A549 (cell line): ENCODE results near the gene CD22. TPM values are rescaled to one million over a fixed set of nuclear protein-coding genes. Genes with fewer than 3 reads are reported as not detected.

ENCODE experiments used
- ATAC-seq, 2 experiments: fragments of 200-7000 bp in 1 of 2; fragments of >200 bp in 1 of 2; cut with Nextera tagmentation in 1 of 2; cut with Tn5 transposase in 1 of 2; 3 replicates each; pipeline versions ENCODE4 v1.8.0 to v1.9.1; 2018 to 2020; ENCODE audit warnings: mild to moderate bottlenecking in 1 of 2, moderate library complexity in 1 of 2
- CTCF ChIA-PET: fragments of 300-600 bp; sonication (Branson Sonifier 250); formaldehyde crosslinking; extraction: SDS; loops from one replicate; lab custom pipeline; 2021; ENCODE audit warnings: antibody characterized with exemption, inconsistent platforms; lab: Yijun Ruan, JAX
- POLR2A ChIA-PET: fragments of 350-600 bp; formaldehyde crosslinking; extraction: SDS; loops from one replicate; lab custom pipeline; 2021; ENCODE audit warnings: antibody characterized with exemption, inconsistent platforms; lab: Yijun Ruan, JAX
- DNase-seq, 2 experiments: peaks; one replicate each; pipeline versions ENCODE4 v3.0.0 to v3.0.0-alpha.2; 2011 to 2016; ENCODE audit warnings: low read depth in 1 of 2, low spot score in 1 of 2
- FAIRE-seq: peaks from 2 replicates; lab custom pipeline; 2011; peaks lifted over from hg19 to GRCh38; lab: Jason Lieb, UNC
- H3K27ac ChIP-seq, 2 experiments: fragments of >200 bp; sonication (Bioruptor Twin); formaldehyde crosslinking; 3 replicates each; pipeline ENCODE4 v1.5.1; 2016 to 2017
- H3K4me1 ChIP-seq: fragments of >200 bp; sonication (Bioruptor Twin); formaldehyde crosslinking; 3 replicates; pipeline ENCODE4 v1.6.1; 2016
- H3K4me2 ChIP-seq: fragments of >200 bp; sonication (Bioruptor Twin); formaldehyde crosslinking; 3 replicates; pipeline ENCODE4 v1.6.1; 2016
- H3K4me3 ChIP-seq: fragments of >200 bp; sonication (Bioruptor Twin); formaldehyde crosslinking; 3 replicates; pipeline ENCODE4 v1.5.1; 2016
- H3K9me3 ChIP-seq: fragments of >200 bp; sonication (Bioruptor Twin); formaldehyde crosslinking; 3 replicates; pipeline ENCODE4 v1.6.1; 2016
- BCL3 ChIP-seq: fragments of >200 bp; sonication (Bioruptor Twin); formaldehyde crosslinking; IDR thresholded peaks from 3 replicates; pipeline ENCODE4 v1.6.1; 2016
- CHD2 ChIP-seq: fragments of 150-350 bp; IDR thresholded peaks from 2 replicates; pipeline ENCODE4 v1.6.1; 2014; ENCODE audit warnings: low read length; ENCODE audit not compliant: partially characterized antibody
- EHF ChIP-seq: fragments of 250-450 bp; sonication (Bioruptor Pico); IDR thresholded peaks from 2 replicates; pipeline ENCODE4 v1.5.0; 2020; ENCODE audit warnings: mild to moderate bottlenecking
- ELK1 ChIP-seq: fragments of 150-350 bp; IDR thresholded peaks from 2 replicates; pipeline ENCODE4 v1.6.1; 2014; ENCODE audit warnings: low read depth, mild to moderate bottlenecking, low read length
- EP300 ChIP-seq, 2 experiments: fragments of >200 bp; sonication (Bioruptor Twin); formaldehyde crosslinking; IDR thresholded peaks; 2 replicates in 1 of 2; 3 replicates in 1 of 2; pipeline ENCODE4 v1.6.1; 2016 to 2017
- FOSB ChIP-seq: fragments of 250-450 bp; sonication (Bioruptor Pico); IDR thresholded peaks from 2 replicates; pipeline ENCODE4 v1.5.0; 2020; ENCODE audit warnings: mild to moderate bottlenecking, moderate library complexity
- HDAC2 ChIP-seq: fragments of 200-600 bp; sonication (generic); IDR thresholded peaks from 2 replicates; pipeline ENCODE4 v1.6.1; 2016
- HEYL ChIP-seq: fragments of 250-450 bp; sonication (Bioruptor Pico); IDR thresholded peaks from 2 replicates; pipeline ENCODE4 v1.8.0; 2021; ENCODE audit warnings: mild to moderate bottlenecking, moderate library complexity
- HOXA7 ChIP-seq: fragments of 250-450 bp; sonication (Bioruptor Pico); IDR thresholded peaks from 2 replicates; pipeline ENCODE4 v1.5.0; 2020; ENCODE audit warnings: mild to moderate bottlenecking, moderate library complexity
- HOXB5 ChIP-seq: fragments of 250-450 bp; sonication (Bioruptor Pico); IDR thresholded peaks from 2 replicates; pipeline ENCODE4 v1.5.0; 2020; ENCODE audit warnings: mild to moderate bottlenecking, moderate library complexity
- KDM1A ChIP-seq: fragments of 200-600 bp; sonication (generic); IDR thresholded peaks from 2 replicates; pipeline ENCODE4 v1.6.1; 2016; ENCODE audit warnings: low read depth, mild to moderate bottlenecking
- MAX ChIP-seq: IDR thresholded peaks from 2 replicates; pipeline ENCODE4 v1.6.1; 2012
- MAZ ChIP-seq: fragments of 150-350 bp; IDR thresholded peaks from 2 replicates; pipeline ENCODE4 v1.6.1; 2014; ENCODE audit warnings: antibody characterized with exemption, low read depth, low read length, borderline replicate concordance
- NPAS2 ChIP-seq: fragments of 250-450 bp; sonication (Bioruptor Pico); IDR thresholded peaks from 2 replicates; pipeline ENCODE4 v1.8.0; 2022; ENCODE audit warnings: mild to moderate bottlenecking, moderate library complexity, borderline replicate concordance
- NR3C1 ChIP-seq: fragments of >200 bp; sonication (Bioruptor Twin); formaldehyde crosslinking; IDR thresholded peaks from 3 replicates; pipeline ENCODE4 v1.6.1; 2017
- PHF8 ChIP-seq: fragments of 200-600 bp; sonication (generic); IDR thresholded peaks from 2 replicates; pipeline ENCODE4 v1.6.1; 2016; ENCODE audit warnings: low read depth, mild to moderate bottlenecking, antibody characterized with exemption, moderate library complexity, borderline replicate concordance
- RARB ChIP-seq: fragments of 250-450 bp; sonication (Bioruptor Pico); IDR thresholded peaks from 2 replicates; pipeline ENCODE4 v1.8.0; 2021; ENCODE audit warnings: mild to moderate bottlenecking, moderate library complexity
- RCOR1 ChIP-seq: fragments of 150-350 bp; IDR thresholded peaks from 2 replicates; pipeline ENCODE4 v1.6.1; 2014; ENCODE audit warnings: antibody characterized with exemption, low read length, low read depth
- REST ChIP-seq: fragments of 200-600 bp; sonication (generic); IDR thresholded peaks from 2 replicates; pipeline ENCODE4 v1.6.1; 2016; ENCODE audit warnings: antibody characterized with exemption, mild to moderate bottlenecking, moderate library complexity
- RNF2 ChIP-seq: fragments of 200-600 bp; sonication (generic); IDR thresholded peaks from 2 replicates; pipeline ENCODE4 v1.6.1; 2016; ENCODE audit warnings: low read depth, mild to moderate bottlenecking, antibody characterized with exemption, moderate library complexity, borderline replicate concordance
- SMC3 ChIP-seq: fragments of >200 bp; sonication (Bioruptor Twin); formaldehyde crosslinking; IDR thresholded peaks from 3 replicates; pipeline ENCODE4 v1.6.1; 2018; ENCODE audit warnings: inconsistent platforms
- SREBF2 ChIP-seq: fragments of 450-650 bp; IDR thresholded peaks from 2 replicates; pipeline ENCODE4 v1.6.1; 2014; ENCODE audit warnings: mild to moderate bottlenecking, moderate library complexity
- ZFP36 ChIP-seq: fragments of 450-650 bp; IDR thresholded peaks from 2 replicates; pipeline ENCODE4 v1.6.1; 2014; ENCODE audit warnings: borderline replicate concordance; ENCODE audit not compliant: partially characterized antibody
- ZNF302 ChIP-seq: fragments of 250-450 bp; sonication (Bioruptor Pico); IDR thresholded peaks from 2 replicates; pipeline ENCODE4 v1.9.0; 2021; ENCODE audit warnings: inconsistent platforms, mild to moderate bottlenecking, moderate library complexity
- WGBS: methylation state at CpG from one replicate; pipeline ENCODE4 v1.1.6; 2017; ENCODE audit errors: missing lambda C conversion rate; 5-methylcytosine and 5-hydroxymethylcytosine counted together
- polyA plus RNA-seq, 4 experiments: library from polyadenylated mRNA; depleted of rRNA in 3 of 4; stranded (reverse); fragments of >200 nt; fragmentation: RNase III in 1 of 4; extraction: RNeasy Plus Mini Kit Qiagen cat#74134 plus additional on column Dnase treatment in 1 of 4; gene quantifications; 2 replicates in 3 of 4; 3 replicates in 1 of 4; pipeline ENCODE4 v1.2.3, GENCODE V29; 2011 to 2017
- TF ChIP-seq, protein P1 (sequence below): fragments of 450-650 bp; IDR thresholded peaks from 2 replicates; pipeline ENCODE4 v1.6.1; 2014; ENCODE audit warnings: antibody characterized with exemption
- TF ChIP-seq, protein P2 (sequence below): fragments of >200 bp; sonication (Bioruptor Twin); formaldehyde crosslinking; IDR thresholded peaks from 3 replicates; pipeline ENCODE4 v1.5.1; 2016
- TF ChIP-seq, protein P3 (sequence below): fragments of 250-450 bp; sonication (Bioruptor Pico); IDR thresholded peaks from 2 replicates; pipeline ENCODE4 v1.5.0; 2020; ENCODE audit warnings: low read depth, mild to moderate bottlenecking, moderate library complexity

Gene CD22
- polyA plus RNA-seq, 2 of the 4 experiments (the other 2 are of a cell fraction) = 0.05 to 0.14 TPM

GRCh38 chr19:35349614-35350521 lies 20.9 kb downstream of the CD22 start:
- DNase-seq = no peak
- H3K27ac ChIP-seq = no peak overlapping the region
- TF ChIP-seq RNF2 (no peak), ZNF302 (CRISPR knock-in tag) (no peak), CHD2 (no peak), HEYL (no peak), EP300 (IDR thresholded peaks at IDR 0.05) (no peak), HOXB5 (CRISPR knock-in tag) (no peak), EHF (no peak), PHF8 (no peak), HOXA7 (CRISPR knock-in tag) (no peak), RARB (CRISPR knock-in tag) (no peak), NR3C1 (no peak), FOSB (no peak), MAX (no peak), ZFP36 (no peak)
- TF ChIP-seq, protein P1, sequence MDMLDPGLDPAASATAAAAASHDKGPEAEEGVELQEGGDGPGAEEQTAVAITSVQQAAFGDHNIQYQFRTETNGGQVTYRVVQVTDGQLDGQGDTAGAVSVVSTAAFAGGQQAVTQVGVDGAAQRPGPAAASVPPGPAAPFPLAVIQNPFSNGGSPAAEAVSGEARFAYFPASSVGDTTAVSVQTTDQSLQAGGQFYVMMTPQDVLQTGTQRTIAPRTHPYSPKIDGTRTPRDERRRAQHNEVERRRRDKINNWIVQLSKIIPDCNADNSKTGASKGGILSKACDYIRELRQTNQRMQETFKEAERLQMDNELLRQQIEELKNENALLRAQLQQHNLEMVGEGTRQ = no peak
- TF ChIP-seq, protein P2, sequence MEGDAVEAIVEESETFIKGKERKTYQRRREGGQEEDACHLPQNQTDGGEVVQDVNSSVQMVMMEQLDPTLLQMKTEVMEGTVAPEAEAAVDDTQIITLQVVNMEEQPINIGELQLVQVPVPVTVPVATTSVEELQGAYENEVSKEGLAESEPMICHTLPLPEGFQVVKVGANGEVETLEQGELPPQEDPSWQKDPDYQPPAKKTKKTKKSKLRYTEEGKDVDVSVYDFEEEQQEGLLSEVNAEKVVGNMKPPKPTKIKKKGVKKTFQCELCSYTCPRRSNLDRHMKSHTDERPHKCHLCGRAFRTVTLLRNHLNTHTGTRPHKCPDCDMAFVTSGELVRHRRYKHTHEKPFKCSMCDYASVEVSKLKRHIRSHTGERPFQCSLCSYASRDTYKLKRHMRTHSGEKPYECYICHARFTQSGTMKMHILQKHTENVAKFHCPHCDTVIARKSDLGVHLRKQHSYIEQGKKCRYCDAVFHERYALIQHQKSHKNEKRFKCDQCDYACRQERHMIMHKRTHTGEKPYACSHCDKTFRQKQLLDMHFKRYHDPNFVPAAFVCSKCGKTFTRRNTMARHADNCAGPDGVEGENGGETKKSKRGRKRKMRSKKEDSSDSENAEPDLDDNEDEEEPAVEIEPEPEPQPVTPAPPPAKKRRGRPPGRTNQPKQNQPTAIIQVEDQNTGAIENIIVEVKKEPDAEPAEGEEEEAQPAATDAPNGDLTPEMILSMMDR = no peak
- H3K9me3 ChIP-seq = no peaks in the 10 kb centered on the region
- no peaks in the 10 kb centered on the region for H3K4me1 ChIP-seq
- no peak overlapping the region for H3K4me3 ChIP-seq
- CTCF ChIA-PET = interaction anchor here (0.6 to 15.0 kb wide), 7 partner anchors 10 to 160 kb away, joined by 3 to 368 read pairs (median 7); partner anchors contain the start of gene KRTDAP
- ATAC-seq = no peak; a peak in 1 of 6 replicates
- FAIRE-seq = no peak
- WGBS = 38% methylated on average over 17 of the region's 17 CpGs
- no peak overlapping the region for H3K4me2 ChIP-seq
- POLR2A ChIA-PET = interaction anchor here (0.6 kb wide), 1 partner anchor 773 kb away, joined by 5 read pairs; no protein-coding TSS in a partner anchor

DNA sequence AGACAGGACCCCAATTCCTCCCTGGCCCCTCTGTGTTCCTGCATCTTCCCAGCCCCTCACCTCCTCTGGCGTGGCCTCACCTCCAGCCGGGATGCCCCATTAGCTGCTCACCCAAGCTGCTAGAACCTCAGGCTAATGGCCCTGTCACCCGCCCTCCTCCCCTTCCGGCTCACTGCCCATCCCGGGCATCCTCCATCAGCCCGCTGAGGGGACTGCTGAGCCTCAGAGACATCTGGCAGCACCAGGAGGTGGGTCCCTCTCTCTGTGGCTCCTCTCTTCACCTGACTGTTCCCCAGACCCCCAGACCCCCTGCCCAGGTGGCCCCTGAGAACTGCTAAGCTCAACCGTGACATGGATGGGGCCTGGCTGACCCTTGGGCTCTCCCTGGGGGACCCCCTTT lies 21.6 kb downstream of the CD22 start:
- H3K4me2 ChIP-seq = no peak overlapping the region
- H3K4me1 ChIP-seq = no peaks in the 10 kb centered on the region
- CTCF ChIA-PET = interaction anchor here (1.1 to 15.0 kb wide), 5 partner anchors 11 to 143 kb away, joined by 3 to 368 read pairs (median 81); partner anchors contain the start of gene KRTDAP
- 57% methylated on average over 7 of the region's 7 CpGs for WGBS
- ATAC-seq = no peak
- DNase-seq = no peak
- H3K4me3 ChIP-seq = no peak overlapping the region
- no peaks in the 10 kb centered on the region for H3K9me3 ChIP-seq
- POLR2A ChIA-PET = interaction anchor here (0.8 kb wide), 1 partner anchor 12 kb away, joined by 4 read pairs; no protein-coding TSS in a partner anchor
- no peak for FAIRE-seq
- no peak overlapping the region for H3K27ac ChIP-seq
- TF ChIP-seq REST (no peak), KDM1A (no peak), PHF8 (no peak), EP300 (IDR thresholded peaks at IDR 0.05) (no peak), BCL3 (no peak), HDAC2 (no peak), SREBF2 (no peak), RCOR1 (no peak), SMC3 (no peak), ZNF302 (CRISPR knock-in tag) (no peak), MAZ (no peak), NPAS2 (CRISPR knock-in tag) (no peak), ELK1 (no peak)
- TF ChIP-seq, protein P3, sequence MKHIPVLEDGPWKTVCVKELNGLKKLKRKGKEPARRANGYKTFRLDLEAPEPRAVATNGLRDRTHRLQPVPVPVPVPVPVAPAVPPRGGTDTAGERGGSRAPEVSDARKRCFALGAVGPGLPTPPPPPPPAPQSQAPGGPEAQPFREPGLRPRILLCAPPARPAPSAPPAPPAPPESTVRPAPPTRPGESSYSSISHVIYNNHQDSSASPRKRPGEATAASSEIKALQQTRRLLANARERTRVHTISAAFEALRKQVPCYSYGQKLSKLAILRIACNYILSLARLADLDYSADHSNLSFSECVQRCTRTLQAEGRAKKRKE = no peak
